T-helper 22 cell (primary cell): ENCODE results near the gene RBM10.
A peak's percentile ranks its signal among the peaks of the same experiment; 100 is the strongest.
"Not testable (repeated sequence)": the region's sequence is repeated elsewhere in the genome, so short reads cannot be mapped to it uniquely, and the experiment has no call there.

Source experiments
- DNase-seq: peaks from one replicate; pipeline ENCODE4 v3.0.0-alpha.2; 2020; ENCODE audit warnings: low read depth

RBM10 gene

GRCh38 chrX:47144626-47145394, at the start of gene RBM10, which contains the start of gene NDUFB11:
Gene RBM10, plus strand, starts transcription at chrX:47145221. Its CDS starts 2,261 bp downstream, at chrX:47147482.
Gene NDUFB11, minus strand, starts transcription at chrX:47144702. Its CDS starts 23 bp downstream, at chrX:47144679.
- peak; percentile 88 for DNase-seq

- no peak for DNase-seq
These were observed 48.0 kb upstream of the RBM10 start for GRCh38 chrX:47097018-47097417.

GRCh38 chrX:47098338-47099094, 46.5 kb upstream of the RBM10 start:
- DNase-seq = no peak

- no peak for DNase-seq
These were observed 43.8 kb upstream of the RBM10 start for GRCh38 chrX:47101206-47101605.

- DNase-seq = not testable (repeated sequence)
These were observed 33.9 kb upstream of the RBM10 start for GRCh38 chrX:47110936-47111615.

- DNase-seq = no peak
These were observed 32.6 kb upstream of the RBM10 start for GRCh38 chrX:47112316-47112954.

GRCh38 chrX:47116551-47117110, 28.4 kb upstream of the RBM10 start:
- DNase-seq = not testable (repeated sequence)

- not testable (repeated sequence) for DNase-seq
These were observed 20.6 kb upstream of the RBM10 start for GRCh38 chrX:47124466-47124865.

- peak; percentile 75 for DNase-seq
These were observed 15.7 kb upstream of the RBM10 start for GRCh38 chrX:47129157-47129898.

- no peak for DNase-seq
These were observed 15.1 kb upstream of the RBM10 start for GRCh38 chrX:47129899-47130358.

GRCh38 chrX:47133493-47133892, 11.5 kb upstream of the RBM10 start:
- DNase-seq = no peak

GRCh38 chrX:47135650-47136049, 9.4 kb upstream of the RBM10 start:
- DNase-seq = not testable (repeated sequence)

GRCh38 chrX:47138171-47138570, 6.8 kb upstream of the RBM10 start:
- DNase-seq = no peak

GRCh38 chrX:47143894-47144625, 961 bp upstream of the RBM10 start:
- DNase-seq = peak; percentile 11

GRCh38 chrX:47145395-47146120, 537 bp downstream of the RBM10 start:
- DNase-seq = no peak

GRCh38 chrX:47146121-47146935, 1.3 kb downstream of the RBM10 start:
- DNase-seq = no peak

- no peak for DNase-seq
These were observed 2.2 kb downstream of the RBM10 start for GRCh38 chrX:47146936-47147859.
